NCI-H526 treated with DMSO at 0.1 percent for 48 hours (cell line): ENCODE data around the gene PDCD1LG2.
"Not testable (repeated sequence)": the region's sequence is repeated elsewhere in the genome, so short reads cannot be mapped to it uniquely, and the experiment has no call there.

Source experiments
- DNase-seq: peaks from one replicate; lab custom pipeline; 2025; lab: John Stamatoyannopoulos, UW

The PDCD1LG2 gene

DNA sequence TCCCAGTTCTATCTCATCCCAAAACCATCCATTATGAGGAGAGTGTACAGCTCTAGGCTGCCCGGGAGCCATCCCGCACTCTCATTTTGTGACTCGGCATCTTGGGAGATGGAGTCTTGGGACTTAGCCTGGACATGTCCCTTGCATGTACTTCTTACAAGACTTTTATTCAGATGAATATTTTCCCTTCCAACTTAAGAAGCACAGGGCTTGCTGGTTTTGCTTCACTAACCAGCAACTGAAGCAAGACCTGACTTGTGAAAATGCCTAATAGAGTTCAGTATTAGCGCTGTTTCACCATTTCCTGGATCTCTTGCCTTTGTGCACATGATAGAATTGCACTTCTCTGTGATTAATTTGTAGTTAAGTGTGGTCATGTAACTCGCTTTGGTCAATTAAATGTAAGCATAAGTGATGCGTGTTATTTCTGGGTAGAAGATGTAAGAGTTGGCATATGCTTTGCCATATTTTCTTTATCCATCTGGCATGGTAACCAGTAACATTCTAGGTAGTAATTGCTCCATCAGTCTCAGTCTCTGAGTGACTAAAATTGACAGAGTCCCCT is 55.8 kb downstream of the PDCD1LG2 start:
- DNase-seq = no peak

DNA sequence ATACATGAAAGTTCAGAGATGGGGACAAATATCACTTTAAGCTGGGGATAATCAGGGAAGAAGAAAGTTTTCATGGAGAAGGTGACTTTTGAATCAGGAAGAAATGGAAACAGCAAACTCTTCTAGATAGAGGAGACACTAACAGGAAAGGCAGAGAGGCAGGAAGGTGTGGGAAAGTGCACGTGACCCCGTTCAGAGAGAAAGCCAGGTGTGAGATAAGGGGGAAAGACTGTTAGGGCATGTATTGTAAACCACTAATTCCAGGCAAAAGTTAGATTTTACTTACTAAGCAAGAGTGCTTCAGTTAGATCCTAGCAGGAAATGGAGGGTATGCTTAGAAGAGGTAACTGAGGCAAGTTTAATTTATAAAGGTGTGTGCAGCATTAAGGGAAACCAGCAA is 58.5 kb downstream of the PDCD1LG2 start:
- DNase-seq = no peak

DNA sequence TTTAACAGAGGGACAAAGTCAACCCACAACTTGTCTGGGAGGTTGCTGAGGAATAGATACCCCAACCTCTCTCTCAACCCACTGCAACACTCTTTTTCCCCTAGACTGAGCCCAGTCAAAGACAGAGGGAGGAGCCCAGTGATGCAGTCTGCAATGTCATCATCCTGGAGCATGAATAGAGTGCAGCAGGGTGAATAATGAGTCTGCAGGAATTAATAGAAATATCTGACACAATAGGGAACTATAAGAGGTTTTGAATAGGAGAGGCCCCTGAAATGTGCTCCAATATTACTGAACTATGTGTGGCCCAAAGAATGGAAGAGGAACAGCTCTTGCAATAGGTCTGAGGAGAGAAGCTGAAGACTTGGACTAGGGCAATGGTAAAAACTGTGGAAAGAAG is 59.1 kb downstream of the PDCD1LG2 start:
- DNase-seq = no peak

DNA sequence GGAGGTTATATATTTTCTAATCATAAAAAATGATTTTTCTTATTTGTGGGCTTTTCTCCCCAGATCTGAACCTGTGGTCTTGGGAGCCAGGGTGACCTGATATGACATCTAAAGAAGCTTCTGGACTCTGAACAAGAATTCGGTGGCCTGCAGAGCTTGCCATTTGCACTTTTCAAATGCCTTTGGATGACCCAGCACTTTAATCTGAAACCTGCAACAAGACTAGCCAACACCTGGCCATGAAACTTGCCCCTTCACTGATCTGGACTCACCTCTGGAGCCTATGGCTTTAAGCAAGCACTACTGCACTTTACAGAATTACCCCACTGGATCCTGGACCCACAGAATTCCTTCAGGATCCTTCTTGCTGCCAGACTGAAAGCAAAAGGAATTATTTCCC is 59.6 kb downstream of the PDCD1LG2 start:
- DNase-seq = no peak

DNA sequence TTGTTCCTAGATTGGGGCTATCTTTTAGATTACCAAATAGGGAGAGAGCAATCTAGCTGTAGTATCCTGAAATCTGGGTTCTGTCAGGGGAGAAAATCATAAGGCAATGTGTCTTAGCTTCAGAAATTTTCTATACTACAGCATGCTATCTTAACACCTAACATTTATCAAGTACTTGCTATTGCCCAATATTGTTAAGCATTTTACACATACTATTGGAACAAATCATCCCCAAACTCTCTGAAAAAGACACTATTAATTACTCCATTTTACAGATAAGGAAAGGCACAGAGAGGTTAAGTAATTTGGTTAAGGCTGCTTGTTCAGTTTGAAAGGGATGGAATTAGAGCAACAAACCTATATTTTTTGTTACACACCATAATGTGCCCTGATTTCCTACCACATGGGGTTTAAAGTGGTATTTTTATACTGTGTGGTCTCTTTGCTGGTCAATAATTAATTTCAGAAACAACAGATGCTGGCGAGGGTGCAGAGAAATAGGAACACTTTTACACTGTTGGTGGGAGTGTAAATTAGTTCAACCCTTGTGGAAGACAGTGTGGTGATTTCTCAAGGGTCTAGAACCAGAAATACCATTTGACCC is 61.4 kb downstream of the PDCD1LG2 start:
- DNase-seq = no peak

DNA sequence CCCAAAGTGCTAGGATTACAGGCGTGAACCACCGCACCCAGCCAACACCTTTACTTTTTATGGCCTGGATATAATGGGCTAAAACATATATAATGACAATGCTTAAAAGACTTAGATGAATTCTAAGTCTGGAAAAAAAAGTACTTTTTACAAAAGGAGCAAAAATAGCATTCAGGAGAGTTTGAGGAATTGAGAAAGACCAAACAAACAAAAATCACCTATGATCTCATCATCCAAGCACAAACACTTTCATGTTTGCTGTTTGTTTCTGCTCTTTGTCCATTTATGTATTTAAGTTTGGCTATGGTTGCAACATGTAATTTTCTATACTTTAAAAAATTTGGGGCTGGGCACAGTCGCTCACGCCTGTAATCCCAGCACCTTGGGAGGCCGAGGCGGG is 63.8 kb downstream of the PDCD1LG2 start:
- DNase-seq = no peak

DNA sequence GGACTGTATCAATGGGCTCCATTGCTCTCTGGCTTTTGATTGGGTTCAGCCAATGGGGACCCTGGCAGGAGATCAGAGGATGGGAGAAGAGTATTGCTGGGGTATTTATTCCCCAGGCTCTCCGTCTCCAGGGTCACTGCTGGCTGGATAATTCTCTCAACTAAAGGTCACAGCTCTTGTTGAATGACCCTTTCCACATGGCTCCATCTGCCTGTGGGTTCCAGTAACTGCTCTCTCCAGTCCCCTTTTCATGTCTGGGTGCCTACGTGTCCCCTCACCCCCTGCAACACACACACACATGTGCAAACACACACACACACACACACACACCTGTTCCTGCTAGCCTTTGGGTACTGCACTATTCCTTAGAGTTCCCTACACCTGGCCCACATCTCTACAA is 64.7 kb downstream of the PDCD1LG2 start:
- DNase-seq = no peak

DNA sequence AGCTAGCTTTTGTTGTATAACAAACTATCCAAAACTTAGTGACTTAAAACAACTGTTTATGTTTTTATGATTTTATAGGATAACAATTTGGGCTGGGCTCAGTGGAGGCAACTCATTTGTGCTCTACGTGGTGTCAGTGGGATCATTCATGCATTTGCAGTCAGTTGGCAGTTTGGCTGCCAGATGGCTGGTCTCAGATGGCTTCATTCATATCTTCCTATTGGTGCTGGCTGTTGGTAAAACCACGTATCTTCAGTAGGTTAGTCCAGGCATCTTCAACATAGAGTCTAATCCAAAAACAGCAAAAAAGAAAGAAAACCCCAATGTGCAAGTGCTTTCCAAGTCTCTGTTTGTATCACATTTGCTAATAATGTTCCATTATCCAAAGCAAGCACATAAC is 66.9 kb downstream of the PDCD1LG2 start:
- DNase-seq = no peak

DNA sequence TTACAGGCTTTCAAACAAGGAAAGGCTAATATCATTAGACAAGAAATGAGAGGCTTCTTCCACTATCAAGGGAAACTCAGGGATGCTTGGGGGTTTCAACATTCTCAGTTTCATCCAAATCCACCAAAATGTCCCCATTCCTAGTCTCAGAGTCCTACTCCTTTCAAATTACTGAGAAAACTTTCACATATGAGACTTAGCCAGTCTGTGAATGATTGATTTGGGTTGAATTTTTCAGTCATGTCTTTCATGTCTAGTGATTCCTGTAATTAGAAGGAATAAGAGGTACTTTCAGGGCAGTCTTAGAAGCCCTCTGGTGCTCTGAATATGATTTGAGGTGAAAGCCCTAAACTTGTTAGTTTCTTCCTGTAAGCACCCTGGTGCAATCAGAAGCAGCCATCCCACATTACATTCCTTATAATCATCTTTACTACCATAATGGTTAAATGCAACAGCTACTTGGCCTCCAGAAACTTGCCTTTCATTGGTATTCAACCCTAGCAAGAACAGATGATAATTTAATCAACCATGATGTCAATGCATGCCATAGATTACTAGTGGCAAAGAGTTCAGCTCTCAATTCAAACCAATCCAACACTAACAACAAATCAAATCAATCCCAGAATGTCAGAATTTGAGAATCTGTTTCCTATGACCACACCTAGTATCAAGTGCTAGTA is 67.8 kb downstream of the PDCD1LG2 start:
- DNase-seq = no peak

DNA sequence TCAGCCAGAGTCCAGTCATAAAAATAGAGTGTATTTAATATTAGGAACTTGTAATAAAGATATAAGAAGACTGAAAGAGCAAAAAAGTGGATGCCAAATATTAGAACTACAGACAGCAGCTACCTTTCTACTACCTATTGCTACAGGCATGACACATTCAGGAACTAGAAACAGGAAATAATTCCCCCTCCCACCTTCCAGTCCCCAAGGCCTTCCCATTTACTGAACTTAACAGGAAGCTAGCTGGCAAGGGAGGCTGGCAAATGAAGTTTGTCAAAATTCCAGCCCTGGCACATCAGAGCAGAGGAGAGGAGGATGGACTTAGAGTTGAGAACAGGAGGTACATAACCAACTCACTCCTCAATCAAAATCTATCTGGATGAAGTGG is 68.4 kb downstream of the PDCD1LG2 start:
- DNase-seq = no peak

DNA sequence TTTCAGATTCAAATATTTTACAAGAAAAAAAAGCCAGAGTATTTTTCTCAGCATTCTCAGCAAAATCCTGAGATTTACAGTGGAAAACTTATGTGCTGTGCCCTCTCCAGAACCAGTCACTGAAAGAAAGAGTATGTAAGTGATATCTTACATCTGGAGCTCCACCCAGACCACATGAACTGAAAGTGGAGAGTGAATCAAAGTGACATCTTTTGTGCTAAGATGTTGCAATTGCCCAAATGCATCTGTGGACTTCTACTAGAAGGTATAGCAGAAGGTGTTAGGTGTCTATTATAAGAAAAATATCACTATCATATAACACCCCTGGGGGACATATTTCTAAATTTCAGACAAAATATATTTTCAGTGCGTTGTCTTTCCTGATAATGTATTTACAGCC is 69.5 kb downstream of the PDCD1LG2 start:
- DNase-seq = no peak

DNA sequence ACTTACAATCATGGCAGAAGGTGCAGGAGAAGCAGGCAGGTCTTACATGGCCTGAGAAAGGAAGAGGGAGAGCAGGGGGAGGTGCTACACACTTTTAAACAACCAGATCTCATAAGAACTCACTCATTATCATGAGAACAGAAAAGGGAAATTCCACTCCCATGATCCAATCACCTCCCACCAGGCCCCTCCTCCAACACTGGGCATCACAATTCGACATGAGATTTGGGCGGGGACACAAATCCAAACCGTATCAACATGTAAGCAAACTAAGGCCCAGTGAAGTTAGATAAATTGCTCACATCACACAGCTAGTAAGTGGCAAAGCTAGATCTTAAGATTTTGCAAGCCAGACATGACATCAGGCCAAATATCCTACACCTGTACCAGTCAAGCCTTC is 70.3 kb downstream of the PDCD1LG2 start:
- no peak for DNase-seq

DNA sequence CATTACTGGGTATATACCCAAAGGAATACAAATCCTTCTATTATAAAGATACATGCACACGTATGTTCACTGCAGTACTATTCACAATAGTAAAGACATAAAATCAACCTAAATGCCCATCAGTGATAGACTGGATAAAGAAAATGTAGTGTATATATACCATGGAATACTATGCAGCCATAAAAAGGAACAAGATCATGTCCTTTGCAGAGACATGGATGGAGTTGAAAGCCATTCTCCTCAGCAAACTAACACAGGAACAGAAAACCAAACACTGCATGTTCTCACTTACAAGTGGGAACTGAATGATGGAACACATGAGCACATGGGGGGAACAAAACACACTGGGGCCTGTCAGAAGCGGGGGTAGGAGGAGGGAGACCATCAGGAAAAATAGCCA is 71.4 kb downstream of the PDCD1LG2 start:
- not testable (repeated sequence) for DNase-seq

DNA sequence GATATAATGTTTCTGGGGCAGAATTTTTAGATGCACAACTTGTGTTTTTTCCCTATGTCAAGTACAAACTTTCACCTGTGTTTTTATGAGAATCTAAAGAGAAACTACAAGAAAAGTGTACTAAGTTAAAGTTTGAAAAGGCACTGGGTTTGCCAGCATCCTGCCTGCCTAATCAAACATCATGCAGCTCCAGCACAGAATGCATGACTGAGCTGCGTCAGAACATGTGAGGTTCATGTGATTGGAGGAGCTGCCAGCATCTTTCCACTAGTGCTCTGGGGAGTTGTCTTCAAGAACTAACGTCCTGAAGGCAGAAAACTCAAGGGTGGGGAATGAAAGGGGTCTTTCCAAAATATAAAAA is 72.5 kb downstream of the PDCD1LG2 start:
- DNase-seq = no peak

DNA sequence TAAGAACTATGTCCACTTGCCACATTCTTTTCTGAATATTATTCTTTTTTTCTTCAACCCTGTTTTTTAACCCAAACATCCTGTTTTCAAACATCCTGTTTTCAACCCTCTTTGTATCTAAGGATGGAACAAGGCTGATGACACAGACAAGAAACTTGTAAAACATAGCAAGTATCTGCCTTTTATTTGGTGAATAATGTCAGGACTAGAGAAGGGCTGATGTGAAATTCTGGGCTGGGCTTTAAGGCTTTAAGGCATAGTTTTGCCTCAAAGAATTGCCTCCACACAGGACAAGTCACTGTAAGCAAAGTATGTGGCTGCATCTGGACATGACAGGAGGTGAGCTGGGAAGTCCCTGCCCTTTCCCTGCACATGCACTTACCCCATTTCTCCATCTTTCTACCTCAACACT is 76.1 kb downstream of the PDCD1LG2 start:
- no peak for DNase-seq

DNA sequence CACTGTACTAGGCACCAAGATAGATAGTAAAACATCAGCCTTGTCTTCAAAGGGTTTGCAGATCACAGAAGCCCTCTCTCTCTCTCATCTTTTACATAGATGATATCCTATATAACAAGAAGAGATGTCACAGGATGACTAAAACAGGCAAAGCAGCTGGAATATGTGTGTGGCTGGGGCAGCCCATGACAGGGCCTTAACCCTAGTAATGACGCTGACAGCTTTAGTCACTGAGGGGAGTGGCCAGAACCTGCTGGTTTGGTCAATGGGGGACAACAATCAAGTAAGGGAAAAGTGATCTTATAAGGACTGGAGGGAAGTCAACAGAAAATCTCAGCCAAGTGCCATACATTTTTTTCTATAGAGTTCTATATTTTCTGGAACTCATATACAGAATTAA is 76.7 kb downstream of the PDCD1LG2 start:
- DNase-seq = no peak

DNA sequence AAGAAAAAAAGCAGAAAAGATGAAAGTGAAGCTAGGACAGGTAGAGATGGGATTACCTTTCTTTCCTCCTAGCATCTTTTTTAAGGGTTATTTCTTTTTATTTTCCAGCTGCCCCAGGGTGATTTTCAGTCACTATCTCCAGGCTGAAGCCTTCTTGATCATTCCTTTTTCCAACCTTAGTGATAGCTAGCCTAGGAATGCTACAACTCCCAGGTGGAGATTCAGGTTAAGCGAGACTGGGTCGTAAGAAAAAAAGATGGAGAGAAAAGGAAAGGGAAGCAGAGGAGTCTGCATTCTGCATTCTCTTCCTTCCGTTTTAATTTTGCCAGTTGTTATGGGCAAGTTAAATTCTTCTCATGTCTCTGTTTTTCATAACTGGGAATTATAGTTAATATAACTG is 81.9 kb downstream of the PDCD1LG2 start:
- DNase-seq = no peak

DNA sequence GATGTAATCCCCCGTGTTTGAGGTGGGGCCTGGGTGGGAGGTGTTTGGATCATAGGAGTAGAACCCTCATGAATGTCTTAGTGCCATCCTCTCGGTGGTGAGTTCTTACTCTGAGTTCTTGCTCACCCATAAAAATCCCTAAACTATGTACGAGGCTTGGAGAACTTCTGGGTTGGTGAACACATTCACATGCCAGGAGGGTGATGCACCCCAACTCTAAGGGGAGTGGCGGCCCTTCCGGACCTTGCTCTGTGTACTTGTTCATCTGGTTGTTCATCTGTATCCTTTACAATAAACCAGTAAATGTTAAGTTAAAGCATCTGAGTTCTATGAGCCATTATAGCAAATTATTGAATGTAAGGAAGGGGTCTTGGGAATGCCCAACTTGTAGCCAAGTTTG is 82.6 kb downstream of the PDCD1LG2 start:
- no peak for DNase-seq

DNA sequence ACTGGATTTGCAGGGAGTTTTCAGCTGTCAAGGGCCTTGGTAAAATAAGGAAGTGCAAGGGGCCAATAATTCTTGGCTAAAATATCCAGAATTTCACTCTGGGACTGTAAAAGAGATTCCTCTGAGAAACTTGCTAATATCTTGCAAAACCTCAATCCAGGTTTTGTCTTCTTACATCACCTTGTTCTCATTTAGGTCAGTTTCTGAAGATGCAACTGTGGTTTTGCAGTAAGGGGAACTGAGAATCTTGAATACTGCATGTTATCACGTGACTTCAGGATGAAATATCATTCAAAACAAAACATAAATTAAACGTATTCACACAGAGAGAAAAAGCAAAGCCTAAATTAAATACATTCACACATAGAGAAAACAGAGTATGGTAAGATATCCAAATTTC is 83.6 kb downstream of the PDCD1LG2 start:
- DNase-seq = no peak

DNA sequence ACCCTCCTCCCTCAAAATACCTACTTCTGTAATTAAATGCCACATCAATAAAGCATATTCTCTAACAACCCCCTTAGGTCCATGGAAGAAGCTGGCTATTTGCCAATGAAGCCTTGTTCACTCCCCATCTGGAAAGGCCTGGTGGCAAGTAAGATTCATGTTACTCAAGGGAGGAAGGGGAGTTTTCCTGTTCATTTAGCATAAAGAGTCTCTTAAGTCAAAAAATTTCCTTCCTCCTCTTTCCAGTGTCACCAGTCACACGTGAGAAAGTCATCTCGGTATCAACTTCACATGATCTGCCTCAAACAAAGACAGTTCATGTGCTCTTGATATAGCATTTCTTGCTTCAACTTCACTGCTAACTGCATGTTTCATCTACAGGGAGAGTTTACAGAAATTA is 85.8 kb downstream of the PDCD1LG2 start:
- DNase-seq = no peak

DNA sequence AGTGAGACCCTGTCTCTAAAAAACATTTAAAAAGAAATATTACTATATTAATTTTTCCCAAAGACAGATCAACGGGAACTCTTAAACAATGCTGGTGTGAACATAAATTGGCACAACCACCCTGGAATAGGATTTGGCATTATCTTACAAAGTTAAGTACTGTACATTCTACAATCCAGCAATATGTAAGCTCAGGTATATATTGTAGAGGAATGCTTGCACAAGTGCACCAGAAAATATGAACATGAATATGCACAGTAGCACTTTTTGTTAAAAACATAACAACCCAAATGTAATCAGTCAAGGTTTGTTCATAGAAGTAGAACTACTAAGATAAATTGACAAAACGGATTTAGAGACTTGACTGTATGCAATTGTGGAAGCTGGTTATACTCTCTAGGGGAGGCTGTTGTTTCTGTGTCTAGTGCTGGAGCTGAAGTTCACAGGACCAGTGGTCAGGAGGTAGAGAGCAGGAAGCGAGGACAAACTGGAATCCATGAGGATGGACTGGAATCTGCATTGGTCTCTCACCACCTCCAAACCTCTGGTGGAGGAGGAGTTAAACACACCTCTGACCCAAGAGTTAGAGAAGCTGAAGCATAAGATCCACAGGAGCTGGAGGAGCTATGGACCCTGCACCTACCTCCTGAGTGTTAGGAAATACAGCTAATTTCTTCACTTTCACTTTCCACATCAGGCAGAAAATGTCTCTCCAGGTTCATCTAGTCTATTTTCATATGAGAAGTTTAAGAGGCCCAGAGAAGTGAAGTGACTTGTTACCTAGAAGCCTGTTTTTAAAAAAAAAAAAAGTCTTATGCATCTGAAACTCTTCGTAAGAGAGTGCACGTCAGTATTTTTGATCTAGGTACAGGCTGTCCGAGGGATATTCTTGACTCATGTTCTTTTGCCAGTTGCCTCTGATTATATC is 98.2 kb downstream of the PDCD1LG2 start:
- DNase-seq = no peak

DNA sequence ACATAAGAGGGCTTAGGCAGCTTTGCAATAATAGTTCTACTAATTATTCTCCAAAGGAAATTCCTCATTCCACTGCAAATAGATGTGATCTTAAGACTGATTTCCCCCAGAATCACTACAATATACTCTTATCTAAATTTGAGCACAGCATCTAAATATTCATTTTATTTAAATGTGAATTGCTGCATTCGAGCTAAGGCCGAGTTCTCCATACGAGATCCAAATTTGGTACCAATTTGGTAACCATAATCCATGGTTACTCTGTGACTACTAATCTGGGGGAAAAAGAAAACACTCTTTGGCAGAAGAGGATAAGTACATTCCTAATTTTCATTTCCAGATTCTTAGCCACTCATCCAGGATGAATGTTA is 98.9 kb downstream of the PDCD1LG2 start:
- no peak for DNase-seq

DNA sequence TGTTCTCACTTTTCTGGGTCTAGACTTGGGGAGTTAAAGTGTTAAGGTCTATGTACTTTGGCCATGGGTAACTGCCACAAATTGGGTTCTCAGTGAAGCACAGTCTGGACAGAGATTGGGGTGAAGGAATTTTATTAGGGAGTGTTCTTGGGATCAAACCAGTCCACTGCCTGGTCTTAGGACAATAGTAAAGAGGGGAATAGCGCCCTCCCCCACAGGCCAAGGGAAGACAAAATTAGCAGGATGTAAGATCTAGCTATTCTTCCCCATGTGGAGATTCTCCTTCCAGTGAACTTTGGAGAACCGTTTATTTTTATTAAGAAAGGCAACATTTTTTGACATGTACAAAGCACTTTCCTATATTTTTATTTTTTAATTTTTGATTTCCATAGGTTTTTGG is 100.2 kb downstream of the PDCD1LG2 start:
- no peak for DNase-seq
